ENCODE results near the gene FLOT1. TPM values are rescaled to one million over a fixed set of nuclear protein-coding genes. Genes with fewer than 3 reads are reported as not detected.
"Not testable (repeated sequence)": the region's sequence is repeated elsewhere in the genome, so short reads cannot be mapped to it uniquely, and the experiment has no call there.

The FLOT1 gene
- total and polyA plus RNA-seq, 2 of the 4 experiments (the other 2 are of a cell fraction): 96.2 to 162 TPM

- H2BK15ac ChIP-seq (ENCODE audit: low read depth, low read length); dilution Hi-C loops (cut with HindIII; ENCODE audit: low sequenced_read_pairs, unreplicated experiment); H3K18ac ChIP-seq (ENCODE audit: low read depth, low read length); H3K9me3 ChIP-seq (ENCODE audit: control insufficient read depth, insufficient read depth, low read length); H4K91ac ChIP-seq (ENCODE audit: insufficient read depth, low read depth, low read length); BruUV-seq (replicated peaks); H3K9me1 ChIP-seq (ENCODE audit: insufficient read depth, low read length); H3K27me3 ChIP-seq (ENCODE audit: control insufficient read depth, insufficient read depth, low read length); H3K4me1 ChIP-seq (ENCODE audit: control insufficient read depth, insufficient read depth, low read length); H2BK20ac ChIP-seq (ENCODE audit: low read depth, low read length); ATAC-seq (ENCODE audit: low read depth); H4K5ac ChIP-seq (ENCODE audit: low read depth, low read length): not testable (repeated sequence)
- peaks cover 7 to 36% of the 10 kb centered on the region in 2 experiments; a peak in 3 of 4 replicates for H3K79me1 ChIP-seq (ENCODE audit: low read depth in 1 of 2, low read length in 2 of 2)
- peak overlapping the region; percentile 89 for H3K4ac ChIP-seq (ENCODE audit: low read depth, low read length)
- peaks cover 37% of the 10 kb centered on the region for H3K36me3 ChIP-seq (ENCODE audit: control insufficient read depth, insufficient read depth, low read length)
- TF ChIP-seq CEBPB (IDR thresholded peaks at IDR 0.05; ENCODE audit: low read depth, low read length): peak; percentile 61
- H3K56ac ChIP-seq (ENCODE audit: extremely low read depth, insufficient read depth, low read length): peak overlapping the region; percentile 89; the same call in 1 of the 2 replicates
- H3K4me3 ChIP-seq (ENCODE audit: insufficient read depth, low read depth, low read length): peak overlapping the region; percentile 92
- in situ Hi-C loops (cut with MboI; ENCODE audit: low sequenced_read_pairs): loop anchor here (5.0 kb wide), 1 partner anchor 40 kb away; no protein-coding TSS in a partner anchor
- peaks cover 53% of the 10 kb centered on the region for H4K20me1 ChIP-seq (ENCODE audit: insufficient read depth, low read length)
- WGBS, 2 experiments (ENCODE audit: extremely low coverage in 2 of 2, insufficient read length in 1 of 2): 0% methylated on average over 4 of the region's 10 CpGs; no CpG with 5 or more reads in 1 of the 2 experiments
- H4K8ac ChIP-seq (ENCODE audit: low read depth in 2 of 2, low read length in 2 of 2): peak overlapping the region; percentile 36 to 67; a peak in 2 of 4 replicates
- POLR2A ChIA-PET (ENCODE audit: unreplicated experiment): interaction anchor here (0.6 to 1.9 kb wide), 6 partner anchors 31 to 49 kb away, joined by 3 to 7 read pairs (median 4); partner anchors contain the start of gene DHX16
- peak overlapping the region; percentile 78 for H2AFZ ChIP-seq (replicated peaks; ENCODE audit: low read length, poor library complexity)
- peak; percentile 46 for DNase-seq
- H2BK120ac ChIP-seq (ENCODE audit: low read depth, low read length): peak overlapping the region; percentile 17; the same call in 1 of the 2 replicates
- peak overlapping the region; percentile 76 for H2BK5ac ChIP-seq (ENCODE audit: low read depth, low read length, poor library complexity, severe bottlenecking)
- peak overlapping the region; percentile 97 for H3K27ac ChIP-seq (ENCODE audit: insufficient read depth, low read length)
- CTCF ChIA-PET: interaction anchor here (1.2 to 1.7 kb wide), 3 partner anchors 42 to 98 kb away, joined by 3 to 12 read pairs (median 4); no protein-coding TSS in a partner anchor
- peak overlapping the region; percentile 92 for H3K23ac ChIP-seq (ENCODE audit: low read depth, low read length)
- intact Hi-C loops (cut with micrococcal nuclease): loop anchor here (1.0 kb wide), 2 partner anchors 36 to 43 kb away; partner anchors contain the start of gene PPP1R18
- H2AK9ac ChIP-seq (replicated peaks; ENCODE audit: low read depth, low read length, poor library complexity): peak overlapping the region; percentile 98
- peak overlapping the region; percentile 88 for H3K4me2 ChIP-seq (ENCODE audit: low read depth, low read length)
- peak overlapping the region; percentile 94 for H3K14ac ChIP-seq (replicated peaks; ENCODE audit: low read depth, low read length)
- peak overlapping the region; percentile 89 for H2AK5ac ChIP-seq (ENCODE audit: low read depth, low read length)
- peak overlapping the region; percentile 95 for H3K9ac ChIP-seq (ENCODE audit: low read depth, low read length)
Observed at GRCh38 chr6:30722025-30722279, 20.5 kb downstream of the FLOT1 start.
